Measurements from ENCODE around the gene BRPF1. TPM values are rescaled to one million over a fixed set of nuclear protein-coding genes. Genes with fewer than 3 reads are reported as not detected.

BRPF1 gene
- total and polyA plus RNA-seq, 10 of the 15 experiments (the other 5 are each of a cell fraction or from before 2014, with no cell fraction given), result 1.2 to 25.3 (median 13.6) TPM

DNA sequence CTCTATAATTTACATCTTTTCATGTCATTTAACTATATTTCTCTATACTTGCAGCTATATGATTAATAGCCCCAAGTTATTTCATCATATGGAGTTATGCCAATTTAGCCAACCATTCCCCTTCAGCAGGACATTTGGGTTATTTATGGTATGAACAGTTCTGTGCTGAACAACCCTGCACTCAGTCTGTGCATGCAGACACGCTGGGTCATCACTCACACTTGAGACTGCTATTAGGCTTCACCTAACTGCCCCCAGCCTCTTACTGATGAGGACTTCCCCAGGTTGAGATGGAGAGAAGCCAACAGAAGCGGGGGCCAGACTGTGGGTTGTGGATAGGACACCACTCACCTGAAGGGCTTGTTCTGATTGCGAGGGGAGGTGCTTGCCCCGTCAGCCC, 53.4 kb downstream of the BRPF1 start:
- no TSS peak for BruUV-seq (replicated peaks)
- CTCF ChIA-PET, result no interaction called here
- FAIRE-seq, result no peak

DNA sequence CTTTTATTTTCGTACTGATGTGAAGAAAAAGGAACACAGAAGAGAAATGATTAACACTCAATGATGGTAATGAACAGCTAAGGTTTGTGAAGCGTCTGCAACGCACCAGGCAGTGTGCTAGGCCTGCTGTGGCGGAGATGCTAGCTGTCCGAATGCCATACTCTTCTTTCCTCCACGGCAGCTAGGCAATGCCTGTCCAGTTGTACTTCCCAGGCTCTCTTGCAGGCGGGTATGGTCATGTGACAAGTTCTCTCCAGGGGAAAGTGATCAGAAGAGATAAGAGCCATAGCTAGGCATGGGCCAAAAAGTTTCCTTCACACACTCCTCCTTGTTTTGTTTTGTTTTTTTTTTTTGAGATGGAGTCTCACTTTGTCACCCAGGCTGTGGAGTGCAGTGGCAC, 54.1 kb downstream of the BRPF1 start:
- WGBS (ENCODE audit: insufficient coverage, insufficient replicate concordance, low lambda C conversion rate, missing lambda C conversion rate), result 99% methylated on average over 7 of the region's 7 CpGs
- ATAC-seq, result no peak
- TF ChIP-seq EZH2 (IDR thresholded peaks at IDR 0.05; ENCODE audit: borderline replicate concordance, control insufficient read depth, low read depth, low read length) (no peak), GABPA (IDR thresholded peaks at IDR 0.05; ENCODE audit: low read depth) (no peak), NFIC (IDR thresholded peaks at IDR 0.05; ENCODE audit: low read depth, low read length) (no peak), SPI1 (IDR thresholded peaks at IDR 0.05; ENCODE audit: borderline replicate concordance, insufficient read depth, low read depth, low read length) (no peak), IKZF2 (IDR thresholded peaks at IDR 0.05) (no peak), DPF2 (IDR thresholded peaks at IDR 0.05) (no peak), SUZ12 (IDR thresholded peaks at IDR 0.05; ENCODE audit: unreplicated experiment) (no peak)
- TF ChIP-seq, protein P1, sequence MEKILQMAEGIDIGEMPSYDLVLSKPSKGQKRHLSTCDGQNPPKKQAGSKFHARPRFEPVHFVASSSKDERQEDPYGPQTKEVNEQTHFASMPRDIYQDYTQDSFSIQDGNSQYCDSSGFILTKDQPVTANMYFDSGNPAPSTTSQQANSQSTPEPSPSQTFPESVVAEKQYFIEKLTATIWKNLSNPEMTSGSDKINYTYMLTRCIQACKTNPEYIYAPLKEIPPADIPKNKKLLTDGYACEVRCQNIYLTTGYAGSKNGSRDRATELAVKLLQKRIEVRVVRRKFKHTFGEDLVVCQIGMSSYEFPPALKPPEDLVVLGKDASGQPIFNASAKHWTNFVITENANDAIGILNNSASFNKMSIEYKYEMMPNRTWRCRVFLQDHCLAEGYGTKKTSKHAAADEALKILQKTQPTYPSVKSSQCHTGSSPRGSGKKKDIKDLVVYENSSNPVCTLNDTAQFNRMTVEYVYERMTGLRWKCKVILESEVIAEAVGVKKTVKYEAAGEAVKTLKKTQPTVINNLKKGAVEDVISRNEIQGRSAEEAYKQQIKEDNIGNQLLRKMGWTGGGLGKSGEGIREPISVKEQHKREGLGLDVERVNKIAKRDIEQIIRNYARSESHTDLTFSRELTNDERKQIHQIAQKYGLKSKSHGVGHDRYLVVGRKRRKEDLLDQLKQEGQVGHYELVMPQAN (conservative IDR thresholded peaks at IDR 0.05), result no peak
- Histone ChIP-seq H3K36me3 (ENCODE audit: control insufficient read depth in 2 of 2, insufficient read depth in 2 of 2, low read length in 1 of 2) (peaks cover 8 to 16% of the 10 kb centered on the region in 2 experiments; a peak in 3 of 4 replicates), H2AFZ (ENCODE audit: control insufficient read depth, low read depth, low read length) (no peak overlapping the region), H3K27ac (ENCODE audit: control insufficient read depth, insufficient read depth) (no peak overlapping the region), H4K20me1 (ENCODE audit: control insufficient read depth, insufficient read depth) (no peaks in the 10 kb centered on the region), H3K4me2 (ENCODE audit: control insufficient read depth, insufficient read depth) (no peak overlapping the region), H3K79me2 (ENCODE audit: control insufficient read depth, insufficient read depth, low read length) (peaks cover 3% of the 10 kb centered on the region), H3K4me1 (ENCODE audit: control insufficient read depth, insufficient read depth, low read length) (peaks cover 7% of the 10 kb centered on the region), H3K27me3 (replicated peaks in 1 of 2; ENCODE audit: control insufficient read depth in 2 of 2, insufficient read depth in 2 of 2, low read length in 1 of 2) (no peaks in the 10 kb centered on the region), H3K4me3 (no peak overlapping the region), H3K9me3 (replicated peaks; ENCODE audit: control insufficient read depth, insufficient read depth, low read length) (no peaks in the 10 kb centered on the region), H3K9ac (ENCODE audit: control insufficient read depth, insufficient read depth, low read length) (no peak overlapping the region)
- no TSS peak for BruUV-seq (replicated peaks)
- no peak for DNase-seq (ENCODE audit: low read depth, low spot score)
- ChIA-PET POLR2A (no interaction called here), CTCF (interaction anchor here (1.4 kb wide), 1 partner anchor 147 kb away, joined by 7 read pairs; the partner anchor contains the start of gene CRELD1), RAD21 (ENCODE audit: unreplicated experiment) (no interaction called here), SMC1A (ENCODE audit: uncharacterized antibody, unreplicated experiment) (no interaction called here)
- in situ Hi-C loops (cut with MboI), result no loop called here
- no peak for FAIRE-seq
- intact Hi-C loops (cut with micrococcal nuclease; ENCODE audit: unreplicated experiment), result no loop called here

More for the DNA sequence above, 53.4 kb downstream of the BRPF1 start:
- Histone ChIP-seq H3K9me3 (replicated peaks; ENCODE audit: control insufficient read depth, insufficient read depth, low read length) (no peaks in the 10 kb centered on the region), H4K20me1 (ENCODE audit: control insufficient read depth, insufficient read depth) (no peaks in the 10 kb centered on the region), H2AFZ (ENCODE audit: control insufficient read depth, low read depth, low read length) (no peak overlapping the region), H3K4me2 (ENCODE audit: control insufficient read depth, insufficient read depth) (no peak overlapping the region), H3K27me3 (replicated peaks in 1 of 2; ENCODE audit: control insufficient read depth in 2 of 2, insufficient read depth in 2 of 2, low read length in 1 of 2) (no peaks in the 10 kb centered on the region), H3K9ac (ENCODE audit: control insufficient read depth, insufficient read depth, low read length) (no peak overlapping the region), H3K4me3 (no peak overlapping the region), H3K36me3 (ENCODE audit: control insufficient read depth in 2 of 2, insufficient read depth in 2 of 2, low read length in 1 of 2) (peaks cover 8 to 13% of the 10 kb centered on the region in 2 experiments; a peak in 3 of 4 replicates), H3K79me2 (ENCODE audit: control insufficient read depth, insufficient read depth, low read length) (no peaks in the 10 kb centered on the region), H3K27ac (ENCODE audit: control insufficient read depth, insufficient read depth) (no peak overlapping the region), H3K4me1 (ENCODE audit: control insufficient read depth, insufficient read depth, low read length) (peaks cover 14% of the 10 kb centered on the region)
- TF ChIP-seq RBBP5 (conservative IDR thresholded peaks at IDR 0.05) (no peak), RFX5 (IDR thresholded peaks at IDR 0.05; ENCODE audit: low read depth, low read length) (no peak), TBL1XR1 (IDR thresholded peaks at IDR 0.05; ENCODE audit: low read depth, low read length) (no peak), SMC3 (IDR thresholded peaks at IDR 0.05; ENCODE audit: borderline replicate concordance, low read length) (no peak), JUND (IDR thresholded peaks at IDR 0.05; ENCODE audit: low read depth, low read length) (no peak)
- SMC1A ChIA-PET (ENCODE audit: uncharacterized antibody, unreplicated experiment), result no interaction called here
- intact Hi-C loops (cut with micrococcal nuclease; ENCODE audit: unreplicated experiment) (no loop called here), in situ Hi-C loops (cut with MboI) (no loop called here)
- POLR2A ChIA-PET, result no interaction called here
- DNase-seq (ENCODE audit: low read depth, low spot score), result no peak
- RAD21 ChIA-PET (ENCODE audit: unreplicated experiment), result no interaction called here
- WGBS (ENCODE audit: insufficient coverage, insufficient replicate concordance, low lambda C conversion rate, missing lambda C conversion rate), result 93% methylated on average over 4 of the region's 4 CpGs
- no peak for ATAC-seq

Data from GM12878 (cell line).